ENCODE results near the gene ARID3C. TPM values are rescaled to one million over a fixed set of nuclear protein-coding genes. Genes with fewer than 3 reads are reported as not detected.
A peak's percentile ranks its signal among the peaks of the same experiment; 100 is the strongest.

The ARID3C gene
- total RNA-seq, 1 donor: not detected

DNA sequence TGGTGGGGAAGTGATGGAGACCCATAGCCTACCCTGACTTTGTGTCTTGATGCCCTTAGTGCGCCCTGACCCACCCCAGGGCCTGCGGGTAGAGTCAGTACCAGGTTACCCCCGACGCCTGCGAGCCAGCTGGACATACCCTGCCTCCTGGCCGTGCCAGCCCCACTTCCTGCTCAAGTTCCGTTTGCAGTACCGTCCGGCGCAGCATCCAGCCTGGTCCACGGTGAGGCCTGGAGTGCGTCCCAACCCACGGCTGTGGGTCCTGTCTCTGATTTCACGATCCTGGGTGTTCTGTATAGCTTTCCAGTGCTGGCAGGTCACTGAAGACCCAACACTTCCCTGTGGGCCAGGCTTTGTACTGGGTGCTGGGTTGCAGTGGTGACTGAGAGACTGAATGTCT, 29.6 kb upstream of the ARID3C start:
- no peak for TF ChIP-seq CTCF (IDR thresholded peaks at IDR 0.05; ENCODE audit: insufficient read depth, low read depth, low read length)
- H3K4me3 ChIP-seq (ENCODE audit: low read depth, low read length): no peak overlapping the region
- DNase-seq (ENCODE audit: low read depth): no peak

- no peak for TF ChIP-seq CTCF (IDR thresholded peaks at IDR 0.05; ENCODE audit: insufficient read depth, low read depth, low read length)
- DNase-seq (ENCODE audit: low read depth): no peak
- no peak overlapping the region for H3K4me3 ChIP-seq (ENCODE audit: low read depth, low read length)
These were observed 28.1 kb upstream of the ARID3C start for GRCh38 chr9:34656992-34657391.

GRCh38 chr9:34655394-34655793, 26.5 kb upstream of the ARID3C start:
- no peak for TF ChIP-seq CTCF (IDR thresholded peaks at IDR 0.05; ENCODE audit: insufficient read depth, low read depth, low read length)
- no peak overlapping the region for H3K4me3 ChIP-seq (ENCODE audit: low read depth, low read length)
- DNase-seq (ENCODE audit: low read depth): no peak

DNA sequence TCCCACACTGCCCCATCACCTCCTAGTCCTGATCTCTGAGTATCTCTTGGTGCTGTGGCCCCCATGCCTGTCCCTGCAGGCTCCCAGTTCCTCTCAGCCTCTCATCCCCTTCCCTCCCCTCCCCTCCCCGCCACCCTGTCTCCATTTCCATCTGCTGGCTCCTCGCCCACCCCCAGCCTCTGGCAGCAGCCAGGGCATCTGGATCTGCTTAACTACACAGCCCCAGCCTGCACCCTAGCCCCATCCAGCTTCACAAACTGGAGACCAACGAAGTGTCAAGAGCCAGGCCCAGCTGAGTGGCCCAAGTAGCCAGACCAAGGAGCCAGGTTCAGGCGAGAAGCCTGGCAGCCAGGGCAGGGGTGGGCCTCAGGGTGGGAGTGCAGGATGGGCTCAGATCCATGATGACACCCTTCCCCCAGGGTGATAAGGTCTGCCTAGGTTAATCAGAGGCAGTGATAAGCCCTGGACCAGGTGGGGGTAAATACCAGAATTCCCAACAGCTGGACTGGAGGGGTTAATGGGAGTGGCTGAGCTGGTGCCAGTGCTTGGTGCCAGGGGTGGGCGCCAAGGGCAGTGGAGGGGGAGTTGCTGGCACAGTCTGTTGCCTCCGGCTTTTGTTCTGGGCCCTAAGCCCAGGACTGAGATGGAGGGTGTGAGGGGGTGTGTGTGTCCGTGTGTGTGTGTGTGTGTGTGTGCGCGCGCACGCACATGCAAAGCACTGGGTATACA, 25.6 kb upstream of the ARID3C start:
- H3K4me3 ChIP-seq (ENCODE audit: low read depth, low read length): no peak overlapping the region
- TF ChIP-seq CTCF (IDR thresholded peaks at IDR 0.05; ENCODE audit: insufficient read depth, low read depth, low read length): no peak
- DNase-seq (ENCODE audit: low read depth): peak; percentile 43

DNA sequence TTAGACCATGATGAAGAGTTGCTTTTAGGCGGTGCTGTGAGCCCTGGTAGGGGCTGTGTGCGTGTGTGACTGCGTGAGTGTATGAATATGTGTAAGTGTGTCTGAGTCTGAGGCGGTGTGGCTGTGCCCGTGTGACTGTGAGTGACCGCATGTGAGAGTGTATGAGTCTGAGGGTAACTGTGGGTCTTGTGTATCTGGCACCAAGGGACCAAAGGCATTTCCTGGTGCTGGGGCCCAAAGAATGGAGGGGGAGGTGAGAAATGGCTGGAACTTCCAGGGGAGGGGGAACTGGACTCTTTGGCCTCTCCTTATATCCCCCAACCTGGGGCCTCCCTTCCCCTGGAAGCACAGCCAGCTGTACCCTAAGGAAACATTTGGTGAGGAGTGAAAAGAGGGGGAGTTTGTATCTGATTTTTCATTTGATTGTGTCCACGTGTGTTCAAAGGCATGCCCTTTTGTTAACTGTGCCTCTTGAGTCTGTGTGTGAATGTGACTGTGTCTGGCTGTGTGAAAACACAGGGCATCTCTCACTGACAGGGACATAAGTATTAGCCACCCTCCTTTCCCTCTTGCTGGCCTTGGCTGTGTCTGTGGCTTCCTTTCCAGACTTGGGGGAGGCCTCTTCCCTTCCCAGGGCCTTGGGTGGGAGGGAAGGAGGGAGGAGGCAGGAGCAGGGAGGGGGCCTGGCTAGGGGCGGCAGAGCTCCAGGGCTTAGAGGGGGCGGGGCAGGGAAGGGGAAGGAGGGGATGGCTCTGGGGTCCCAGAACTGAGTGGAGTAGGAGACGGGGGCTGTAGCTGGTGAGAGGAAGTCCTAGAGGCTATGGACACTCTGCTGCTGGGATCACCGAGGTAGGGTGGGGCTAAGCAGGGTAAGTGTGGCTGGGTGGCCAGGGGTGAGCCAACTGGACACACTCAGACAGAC, 24.5 kb upstream of the ARID3C start:
- TF ChIP-seq CTCF (IDR thresholded peaks at IDR 0.05; ENCODE audit: insufficient read depth, low read depth, low read length): no peak
- DNase-seq (ENCODE audit: low read depth): no peak
- no peak overlapping the region for H3K4me3 ChIP-seq (ENCODE audit: low read depth, low read length)

GRCh38 chr9:34652602-34653000, 23.7 kb upstream of the ARID3C start:
- TF ChIP-seq CTCF (IDR thresholded peaks at IDR 0.05; ENCODE audit: insufficient read depth, low read depth, low read length): no peak
- DNase-seq (ENCODE audit: low read depth): no peak
- peak overlapping the region; percentile 53 for H3K4me3 ChIP-seq (ENCODE audit: low read depth, low read length)
